Stimulated activated CD8-positive, alpha-beta memory T cell treated with anti-CD3 and anti-CD28 coated beads, Interleukin-4, amount 100 ng/mL, for 24 hours (primary cell): Measurements from ENCODE around the gene COG2.

ENCODE experiments used
- DNase-seq: peaks from one replicate; pipeline ENCODE4 v3.0.0-alpha.2; 2020; ENCODE audit warnings: low read depth

COG2 gene

DNA sequence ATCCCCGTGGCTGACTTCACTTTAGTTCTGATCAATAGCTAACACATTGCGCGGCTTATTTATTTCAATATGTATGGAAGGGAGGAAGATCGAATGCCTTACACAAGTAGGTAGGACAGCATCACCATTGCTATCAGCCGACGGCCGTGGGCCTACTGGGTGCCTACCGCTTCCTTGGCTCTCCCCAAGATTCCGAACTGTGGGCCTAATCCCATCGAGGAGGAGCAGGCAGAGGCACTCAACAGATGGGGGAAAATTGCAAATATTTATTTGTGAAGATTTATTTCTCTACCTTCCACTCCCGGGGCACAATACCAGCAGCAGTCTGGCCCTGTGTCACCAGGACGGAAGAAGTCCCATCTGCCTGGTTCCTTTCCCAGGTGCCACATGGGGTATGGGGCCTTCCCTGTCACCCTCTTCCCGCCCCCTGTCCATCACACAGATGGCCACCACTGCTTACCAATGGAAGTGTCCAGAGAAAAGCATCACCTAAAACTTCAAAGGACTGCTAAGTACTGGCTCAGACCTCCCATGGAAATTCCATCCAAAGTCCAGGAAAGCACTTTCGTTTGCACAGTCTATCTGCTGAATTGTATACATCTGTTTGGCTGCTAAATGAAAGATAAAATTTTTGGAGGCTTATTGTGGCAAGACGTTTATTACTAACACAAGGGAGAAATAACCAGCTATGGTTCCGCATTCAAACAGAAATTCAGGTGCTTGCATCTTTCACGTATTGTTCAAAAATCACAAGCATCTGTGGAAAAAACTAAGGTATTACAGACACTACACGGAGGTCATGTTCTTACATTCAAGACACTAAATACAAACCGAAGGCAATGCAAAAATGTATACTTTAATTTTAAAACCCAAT lies 59.9 kb downstream of the COG2 start:
- DNase-seq, result no peak

DNA sequence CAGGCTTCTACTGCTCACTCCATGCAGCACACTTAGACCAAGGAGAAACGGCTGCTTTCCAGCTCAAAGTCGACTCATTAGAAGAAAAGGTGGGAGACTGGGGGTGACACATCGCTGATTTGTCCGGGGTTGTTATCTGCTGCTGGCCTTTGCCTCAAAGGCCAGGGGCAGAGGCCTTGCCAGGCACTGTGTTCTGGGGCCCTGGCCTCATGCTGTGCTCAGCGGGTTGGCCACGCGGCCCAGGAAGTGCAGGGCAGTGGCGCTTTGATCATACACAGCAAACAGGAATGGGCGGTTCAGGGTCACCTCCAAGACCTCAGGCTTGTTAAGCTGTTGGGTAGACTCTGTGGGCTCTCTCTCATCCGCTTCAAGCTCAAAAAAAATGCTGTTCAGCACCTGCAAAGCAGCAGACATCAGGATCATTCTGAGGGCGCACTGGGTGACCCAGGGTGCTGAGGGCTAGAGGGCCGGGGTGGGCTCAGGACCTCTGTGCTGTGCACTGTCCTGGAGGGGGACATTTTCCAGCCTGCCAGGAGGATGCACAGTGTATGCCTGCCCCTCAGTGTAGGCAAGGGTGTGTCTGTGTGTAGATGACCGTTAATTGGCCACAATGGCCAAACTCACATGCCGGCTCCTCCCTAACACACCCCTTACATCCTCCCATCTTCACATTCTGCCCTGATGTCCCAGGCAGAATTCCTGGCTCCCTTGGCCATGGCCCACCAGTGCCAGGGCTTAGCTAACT lies 60.8 kb downstream of the COG2 start:
- no peak for DNase-seq

DNA sequence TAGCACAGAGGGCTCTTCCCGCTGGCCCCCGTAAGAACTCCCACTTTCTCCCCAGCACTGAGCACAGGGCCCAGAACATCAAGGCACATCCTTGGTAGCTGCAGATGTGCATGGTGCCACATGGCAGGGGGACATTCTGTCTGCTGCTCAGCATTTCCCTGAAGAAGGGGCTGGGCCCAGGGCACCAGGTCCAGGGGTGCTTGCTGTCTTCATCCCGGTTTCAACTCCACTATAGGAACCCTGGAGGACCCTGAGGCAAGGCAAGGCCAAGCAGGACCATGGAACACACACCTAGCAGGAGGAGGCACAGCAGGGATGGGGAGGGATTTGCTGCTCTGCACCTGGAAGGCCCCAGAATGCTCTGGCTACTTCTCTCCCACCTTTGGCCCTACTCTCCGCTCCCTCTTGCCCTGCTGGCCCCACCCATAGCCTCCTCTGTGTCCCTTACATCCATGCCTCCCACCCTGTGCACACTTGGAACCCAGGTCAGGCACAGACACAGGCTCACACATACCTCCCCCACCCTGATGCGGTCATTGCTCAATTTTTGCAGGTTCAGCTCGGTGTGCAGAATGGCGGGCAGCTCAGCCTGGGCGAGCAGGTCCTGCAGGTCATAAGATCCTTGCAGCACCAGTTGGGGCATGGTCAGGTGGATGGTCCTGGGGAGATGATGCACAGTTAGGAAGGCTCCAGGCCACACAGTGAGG lies 61.6 kb downstream of the COG2 start:
- DNase-seq, result no peak

DNA sequence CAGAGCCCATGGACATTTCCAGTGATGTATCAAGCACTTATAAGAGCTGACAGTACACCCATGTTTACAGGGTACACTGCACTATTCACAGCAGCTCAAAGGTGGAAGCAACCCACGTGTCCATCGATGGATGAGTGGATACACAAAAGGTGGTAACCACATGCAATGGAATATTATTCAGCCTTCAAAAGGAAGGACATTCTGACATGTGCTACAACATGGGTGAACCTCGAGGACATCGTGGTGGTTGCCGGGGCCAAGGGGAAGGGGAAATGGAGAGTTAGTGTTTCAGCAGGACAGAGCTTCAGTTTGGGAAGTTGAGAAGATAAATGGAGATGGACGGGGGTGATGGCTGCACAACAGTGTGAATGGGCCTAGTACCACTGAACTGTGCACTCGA lies 62.5 kb downstream of the COG2 start:
- no peak for DNase-seq

DNA sequence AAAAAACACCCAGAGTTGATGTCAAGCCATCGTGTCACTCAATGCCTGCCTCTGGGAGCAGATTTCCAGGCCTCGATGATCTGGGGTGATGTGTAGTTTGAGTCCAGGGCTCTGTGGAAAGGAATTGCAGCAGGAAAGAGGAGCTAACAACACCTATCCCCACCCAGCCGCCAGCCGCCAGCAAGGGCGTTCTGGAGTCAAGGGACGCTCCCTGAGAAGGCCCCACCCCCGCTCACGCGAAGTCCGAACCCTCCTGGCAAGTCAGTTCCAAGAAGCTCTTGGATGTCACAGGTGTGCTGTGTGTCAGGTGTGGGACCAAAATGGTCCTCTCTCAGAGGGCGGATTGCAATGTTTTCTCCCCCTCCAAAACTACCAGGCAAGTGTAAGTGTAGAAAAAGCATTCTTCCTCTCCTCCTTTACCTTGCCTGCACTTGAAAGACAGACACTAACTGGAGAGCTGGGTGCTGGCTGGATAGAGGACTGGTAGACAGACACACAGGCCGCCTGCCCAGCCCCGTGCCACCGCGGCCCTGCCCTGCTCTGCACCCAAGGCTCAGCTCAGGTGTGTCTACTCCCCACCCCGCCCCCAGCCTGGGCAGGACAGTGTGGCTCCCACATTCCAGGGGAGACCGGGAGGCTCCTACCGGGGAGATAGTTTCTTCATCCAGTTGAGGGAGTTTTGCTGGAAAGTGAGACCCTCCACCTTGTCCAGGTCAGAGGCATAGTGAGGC lies 63.2 kb downstream of the COG2 start:
- no peak for DNase-seq

DNA sequence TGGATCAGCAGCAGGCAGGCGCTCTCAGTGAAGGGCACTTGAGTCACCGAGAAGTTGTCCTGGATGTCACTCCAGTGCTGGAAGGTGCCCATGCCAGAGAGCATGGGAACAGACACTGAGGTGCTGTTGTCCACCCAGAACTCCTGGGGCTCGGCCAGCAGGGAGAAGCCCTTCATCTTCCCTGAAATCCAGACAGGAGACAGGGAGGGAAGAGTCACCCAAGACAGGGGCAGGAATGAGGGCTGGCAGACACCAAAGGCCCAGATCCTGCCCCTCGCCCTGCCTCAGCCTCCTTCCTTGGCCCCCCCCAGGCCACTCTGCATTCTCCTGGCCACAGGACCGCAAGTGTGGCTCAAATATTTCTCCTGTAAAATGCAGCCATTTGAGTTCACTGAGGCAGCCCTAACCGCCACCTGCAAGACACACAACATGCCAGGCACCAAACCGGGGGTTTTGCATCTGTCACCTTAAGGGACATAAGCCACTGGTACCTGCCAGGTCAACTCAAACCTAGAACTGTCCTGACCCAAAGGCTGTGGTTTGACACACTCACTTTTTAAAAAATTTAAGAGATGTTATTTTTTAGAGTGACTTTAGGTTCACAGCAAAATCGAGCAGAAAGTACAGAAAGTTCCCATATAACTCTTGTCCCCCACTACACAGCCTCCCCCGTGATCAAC lies 63.9 kb downstream of the COG2 start:
- DNase-seq, result no peak

DNA sequence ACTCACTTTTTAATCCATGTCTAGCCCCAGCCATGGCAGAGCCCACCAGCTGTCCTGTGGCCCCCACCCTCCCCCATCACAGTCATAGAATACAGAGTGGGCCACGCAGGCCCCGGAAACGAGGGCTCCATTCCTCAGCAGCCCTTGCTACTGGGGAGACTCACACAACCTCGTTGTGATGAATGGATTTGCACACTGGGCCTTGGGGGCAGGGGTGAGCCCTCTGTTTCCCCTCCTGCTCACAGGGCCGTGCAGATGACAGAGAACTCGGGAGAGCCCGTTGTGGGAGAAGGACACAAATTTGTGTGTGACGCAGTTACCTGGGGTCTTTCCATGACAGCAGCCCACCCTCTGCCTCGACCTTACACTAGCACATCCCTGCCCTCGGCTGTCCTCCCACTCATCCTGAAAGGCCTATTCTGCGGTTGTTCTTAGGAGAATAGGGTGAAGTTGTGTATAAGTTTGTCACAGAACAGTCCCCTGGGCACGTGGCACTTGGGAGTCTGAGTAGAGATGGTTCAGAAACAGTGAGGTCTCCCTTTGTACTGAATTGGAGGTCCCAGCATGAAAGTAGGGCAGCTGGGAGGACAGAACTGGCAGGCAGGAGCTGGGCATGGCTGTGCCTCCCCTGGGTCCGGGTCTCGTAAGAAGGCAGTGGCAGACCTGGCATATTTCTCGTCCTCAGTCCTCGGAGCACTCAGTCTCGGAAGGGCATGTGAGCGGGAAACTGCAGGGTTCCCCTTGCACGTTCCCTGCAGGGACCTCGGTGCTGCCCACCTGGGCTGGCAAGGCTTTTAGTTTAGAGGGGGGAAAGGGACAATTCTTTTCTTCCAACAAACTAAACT lies 64.8 kb downstream of the COG2 start:
- no peak for DNase-seq

DNA sequence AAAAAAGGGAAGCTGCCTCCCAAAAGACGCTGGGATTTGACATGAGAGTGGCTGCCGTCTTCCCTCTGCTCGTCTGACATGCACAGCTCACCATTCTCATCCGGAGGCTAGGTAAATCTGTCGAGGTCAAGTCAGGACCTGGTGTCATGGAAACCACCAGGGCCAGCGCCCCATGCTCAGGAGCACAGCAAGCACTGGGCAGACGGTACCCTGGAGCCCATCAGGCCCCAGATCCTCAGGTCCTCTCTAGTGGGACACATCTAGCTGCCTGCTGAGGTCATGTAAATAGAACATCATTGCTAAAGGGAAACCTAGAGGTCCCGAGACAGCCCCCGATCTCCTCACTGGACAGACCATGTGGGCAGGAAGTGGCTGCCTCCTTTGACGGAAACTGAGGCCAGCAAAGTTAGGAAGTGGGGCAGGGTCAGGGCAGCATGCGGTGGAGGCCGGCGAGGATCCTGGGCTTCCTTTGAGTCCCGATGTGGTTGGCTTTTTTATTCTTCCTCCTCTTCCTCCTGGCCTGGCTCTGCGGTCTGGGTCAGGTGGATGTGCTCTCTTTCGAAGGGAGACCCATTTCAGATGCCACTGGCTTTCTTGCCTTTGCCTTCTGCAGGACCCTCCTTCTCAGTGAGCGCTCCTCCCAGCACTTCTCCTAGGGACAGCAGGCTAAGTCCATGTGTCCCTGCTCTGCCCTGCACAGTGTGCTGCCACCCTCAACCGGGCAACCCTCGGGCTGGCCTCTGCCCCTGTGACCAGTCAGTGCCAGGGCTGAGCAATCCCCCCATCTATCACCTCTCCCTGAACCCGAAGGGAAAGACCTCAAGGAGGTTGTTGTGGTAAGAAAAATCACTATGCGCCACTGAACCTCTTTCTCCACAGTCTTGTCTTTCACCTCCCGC lies 65.7 kb downstream of the COG2 start:
- no peak for DNase-seq

DNA sequence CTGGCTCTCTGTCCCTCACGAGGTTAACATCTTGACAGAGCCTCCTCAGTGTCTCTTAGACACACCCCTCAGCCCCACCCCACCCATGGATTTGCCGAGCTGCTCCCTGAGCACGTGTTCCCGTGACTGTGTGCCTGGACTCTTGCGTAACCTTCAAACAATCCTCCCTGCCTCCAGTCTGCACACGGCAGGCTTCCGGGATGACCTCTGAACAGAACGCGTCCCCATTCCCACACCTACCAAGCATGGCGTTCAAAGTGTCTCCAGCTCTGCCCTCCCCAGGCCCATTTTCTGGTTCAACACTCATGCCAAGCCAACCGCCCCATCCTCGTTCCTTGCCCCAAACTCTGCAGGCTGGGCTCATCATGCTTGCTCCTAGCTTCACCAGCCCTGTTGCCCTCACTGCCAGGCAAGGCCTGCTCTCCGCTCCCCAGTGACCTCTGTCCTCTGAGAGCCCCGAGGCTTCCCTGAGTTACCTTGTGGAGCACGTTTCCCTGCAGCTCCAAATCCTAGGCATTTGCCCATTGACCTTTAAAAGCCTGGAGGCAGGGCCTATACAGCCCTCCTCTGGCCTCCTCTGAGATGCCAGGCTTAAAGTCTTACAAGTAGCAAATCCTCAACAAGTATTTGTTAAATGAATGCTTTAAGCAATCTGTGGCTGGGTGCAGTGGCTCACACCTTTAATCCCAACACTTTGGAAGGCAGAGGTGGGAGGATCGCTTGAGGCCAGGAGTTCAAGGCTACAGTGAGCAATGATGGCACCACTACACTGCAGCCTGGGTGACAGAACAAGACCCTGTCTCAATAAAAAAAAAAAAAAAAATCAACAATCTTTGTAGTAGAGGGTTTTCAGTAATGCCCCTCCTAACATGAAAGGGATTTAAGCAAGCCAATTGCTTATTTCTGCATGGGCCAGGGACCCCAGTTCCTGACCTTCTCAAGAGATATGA lies 66.6 kb downstream of the COG2 start:
- DNase-seq, result no peak

DNA sequence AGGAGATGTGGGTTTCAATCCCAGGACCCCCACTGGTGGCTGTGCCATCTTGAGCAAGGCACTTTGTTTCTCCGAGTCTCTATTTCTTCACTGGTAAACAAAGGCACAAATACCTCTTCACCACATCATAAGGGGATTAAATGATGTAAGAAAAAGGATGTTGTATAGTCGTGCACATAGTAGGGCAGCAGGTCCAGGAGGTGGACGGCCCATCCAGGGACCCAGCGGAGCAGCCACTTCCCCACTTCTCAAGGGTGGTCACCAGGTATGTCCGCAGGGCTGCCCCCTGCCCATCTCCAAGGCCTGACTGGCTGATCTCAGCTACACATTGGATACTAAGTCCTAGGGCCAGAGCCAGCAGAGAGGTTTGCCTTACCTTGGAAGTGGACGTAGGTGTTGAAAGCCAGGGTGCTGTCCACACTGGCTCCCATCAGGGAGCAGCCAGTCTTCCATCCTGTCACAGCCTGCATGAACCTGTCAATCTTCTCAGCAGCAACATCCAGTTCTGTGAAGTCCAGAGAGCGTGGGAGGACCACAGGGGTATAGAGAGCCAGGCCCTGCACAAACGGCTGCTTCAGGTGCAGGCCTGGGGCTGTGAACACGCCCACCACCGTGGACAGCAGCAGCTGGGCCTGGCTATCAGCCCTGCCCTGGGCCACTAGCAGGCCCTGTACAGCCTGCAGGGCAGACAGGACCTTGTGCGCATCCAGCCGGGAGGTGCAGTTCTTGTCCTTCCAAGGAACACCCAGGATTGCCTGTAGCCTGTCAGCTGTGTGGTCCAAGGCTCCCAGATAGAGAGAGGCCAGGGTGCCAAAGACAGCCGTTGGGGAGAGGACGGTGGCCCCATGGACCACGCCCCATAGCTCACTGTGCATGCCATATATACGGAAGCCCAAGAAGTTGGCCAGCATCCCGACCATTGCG lies 67.6 kb downstream of the COG2 start:
- no peak for DNase-seq

DNA sequence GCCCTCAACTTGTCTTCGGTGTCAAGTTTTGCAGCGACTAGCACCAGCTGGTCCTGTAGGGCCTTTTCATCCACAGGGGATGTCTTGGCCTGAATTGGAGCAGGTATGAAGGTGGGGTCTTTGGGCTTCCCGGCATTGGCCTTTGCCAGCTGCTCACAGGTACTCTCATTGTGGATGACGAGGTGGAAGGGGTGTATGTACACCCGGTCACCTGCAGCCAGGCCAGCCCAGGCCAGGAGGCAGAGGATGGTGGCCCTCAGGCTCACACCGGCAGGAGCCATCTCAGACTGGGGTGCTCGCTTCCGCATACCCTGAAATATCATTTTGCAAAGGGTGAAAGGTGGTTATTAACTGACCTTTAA lies 68.2 kb downstream of the COG2 start:
- DNase-seq, result no peak

DNA sequence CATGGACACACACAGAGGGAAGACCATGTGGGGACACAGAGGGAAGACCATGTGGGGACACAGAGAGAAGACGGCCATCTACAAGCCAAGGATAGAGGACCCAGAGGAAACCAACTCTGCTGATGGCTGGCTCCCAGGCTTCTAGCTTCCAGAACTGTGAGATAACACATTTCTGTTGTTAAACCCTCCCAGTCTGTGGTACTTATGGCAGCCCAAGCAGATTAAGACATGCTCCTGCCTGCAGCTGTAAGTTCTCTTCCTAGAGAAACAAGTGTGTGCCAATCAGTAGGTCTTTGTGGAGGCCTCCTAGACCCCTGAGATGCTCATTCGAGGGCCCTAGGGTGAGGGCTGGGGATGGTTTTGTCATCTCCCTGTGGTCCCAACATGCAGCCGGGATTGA lies 69.0 kb downstream of the COG2 start:
- no peak for DNase-seq

DNA sequence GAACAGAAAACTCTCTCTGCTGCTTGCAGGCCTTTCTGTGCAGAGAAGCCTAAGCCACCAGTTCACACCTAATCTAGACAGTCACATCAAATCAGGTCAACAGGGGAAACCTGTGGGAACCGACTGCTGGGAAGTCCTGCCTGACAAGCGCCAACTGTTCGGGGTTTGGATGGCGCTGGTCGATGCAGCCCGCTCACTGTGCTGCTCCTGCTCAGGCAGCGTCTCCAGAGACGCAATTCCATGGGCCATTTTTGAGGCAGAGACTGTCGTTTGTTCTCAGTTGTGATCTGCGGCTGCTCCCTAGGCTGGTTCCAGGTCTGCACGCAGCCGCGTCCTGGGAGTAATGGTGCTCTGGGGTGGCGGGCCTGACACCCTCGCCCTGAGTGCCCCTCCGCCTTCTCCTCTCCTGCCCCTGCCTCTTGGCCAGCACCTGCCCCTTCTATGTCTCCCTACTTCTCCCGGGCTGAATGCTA lies 70.2 kb downstream of the COG2 start:
- no peak for DNase-seq

DNA sequence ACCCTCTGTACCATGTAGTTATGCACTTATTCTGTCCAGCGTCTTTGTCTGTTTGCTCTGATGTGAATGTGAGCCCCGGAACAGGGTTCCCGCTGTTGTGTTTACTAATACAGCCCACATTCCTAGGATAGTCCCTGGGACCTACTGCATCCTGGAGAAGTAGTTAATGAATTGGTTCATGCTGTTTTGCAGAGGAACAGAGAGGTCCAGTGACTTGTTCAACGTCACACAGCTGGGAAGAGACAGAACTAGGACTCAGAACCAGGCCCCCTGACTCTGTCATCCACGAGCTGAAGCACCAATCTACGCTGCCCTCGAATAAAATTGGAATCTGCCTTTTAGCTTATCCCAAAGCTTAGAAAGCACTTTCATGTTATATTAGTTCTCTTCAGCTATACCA lies 70.9 kb downstream of the COG2 start:
- DNase-seq, result no peak

DNA sequence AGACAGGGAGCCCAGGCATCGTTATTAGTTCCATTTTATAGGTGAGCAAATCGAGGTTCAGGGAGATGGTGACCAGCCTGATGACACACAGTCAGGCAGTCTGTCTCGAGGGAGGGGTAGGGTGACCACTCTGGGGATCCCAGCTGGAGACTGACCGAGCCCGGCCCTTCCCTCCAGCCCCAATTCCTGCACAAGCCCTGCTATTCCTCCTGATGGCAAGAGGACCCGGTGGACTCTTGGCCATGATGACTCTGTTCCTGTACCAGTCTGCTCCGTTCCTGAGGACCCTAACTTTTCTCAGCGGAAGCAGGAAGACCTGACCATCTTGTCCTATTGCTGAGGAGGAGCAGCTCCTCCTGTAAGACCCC lies 71.2 kb downstream of the COG2 start:
- DNase-seq, result no peak

DNA sequence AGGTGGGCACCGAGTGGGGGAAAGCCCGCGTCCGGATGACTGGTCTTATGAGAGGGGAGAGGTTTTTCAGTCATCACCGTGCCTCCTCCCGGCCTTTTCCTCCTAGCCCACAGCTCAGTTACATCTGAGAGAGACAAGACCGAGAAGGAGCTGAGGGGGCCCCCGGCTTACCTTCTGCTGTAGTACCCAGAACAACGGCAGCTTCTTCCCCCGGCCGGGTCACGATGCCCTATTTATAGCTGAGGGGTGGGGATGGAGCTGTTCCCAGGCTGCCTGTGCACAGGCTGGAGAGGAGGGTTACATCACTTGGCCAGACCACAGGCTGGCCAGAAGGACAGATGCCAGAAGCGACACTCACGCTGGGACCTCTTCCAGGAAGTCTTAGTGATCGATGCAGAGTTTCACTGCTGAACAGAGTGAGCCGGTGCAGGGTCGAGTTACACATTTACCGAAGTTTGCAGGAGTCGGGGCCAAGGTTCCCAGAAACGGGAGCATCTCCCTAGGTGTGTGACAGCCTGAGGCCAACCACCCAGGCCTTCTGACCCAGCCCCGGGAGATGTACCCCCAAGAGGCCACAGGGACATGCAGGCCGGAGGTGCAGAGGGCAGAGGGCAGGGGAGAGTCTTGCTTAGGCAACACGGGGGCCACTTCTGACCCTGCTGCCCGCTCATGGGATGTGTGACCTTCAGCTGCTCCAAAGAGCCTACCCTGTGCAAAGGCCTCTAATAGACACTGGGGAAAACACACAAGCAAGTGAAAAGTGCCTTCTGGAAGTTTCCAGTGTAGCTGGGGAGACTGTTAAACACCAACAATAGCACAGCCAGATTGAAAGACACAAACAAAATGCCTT lies 71.9 kb downstream of the COG2 start, which contains the start of gene AGT:
Gene AGT (minus strand): TSS at position 208 of the 850 bp plus-strand sequence. CDS start 3,299 bp downstream, outside the sequence.
- DNase-seq, result no peak
